Stomach (tissue), 4 donors: ENCODE data around the gene S100P.
"Not testable (repeated sequence)": the region's sequence is repeated elsewhere in the genome, so short reads cannot be mapped to it uniquely, and the experiment has no call there.

ENCODE experiments used
- CTCF ChIP-seq, 7 experiments: fragments of 450-650 bp in 4 of 7; fragments of 200-600 bp in 3 of 7; sonication (generic) in 3 of 7; IDR thresholded peaks; one replicate each; pipeline ENCODE4 v1.5.1; 2016 to 2019; ENCODE audit warnings: antibody characterized with exemption in 7 of 7, control low read depth in 2 of 7, mild to moderate bottlenecking in 1 of 7
- EP300 ChIP-seq: sonication (generic); formaldehyde crosslinking; IDR thresholded peaks from one replicate; pipeline ENCODE4 v1.6.1; 2017; ENCODE audit warnings: antibody characterized with exemption

DNA sequence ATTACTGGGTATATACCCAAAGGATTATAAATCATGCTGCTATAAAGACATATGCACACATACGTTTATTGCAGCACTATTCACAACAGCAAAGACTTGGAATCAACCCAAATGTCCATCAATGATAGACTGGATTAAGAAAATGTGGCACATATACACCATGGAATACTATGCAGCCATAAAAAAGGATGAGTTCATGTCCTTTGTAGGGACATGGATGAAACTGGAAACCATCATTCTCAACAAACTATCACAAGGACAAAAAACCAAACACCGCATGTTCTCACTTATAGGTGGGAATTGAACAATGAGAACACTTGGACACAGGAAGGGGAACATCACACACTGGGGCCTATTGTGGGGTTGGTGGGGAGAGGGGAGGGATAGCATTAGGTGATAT, 38.4 kb upstream of the S100P start:
- TF ChIP-seq CTCF (IDR thresholded peaks at IDR 0.05); EP300: not testable (repeated sequence)
